NCI-H774 (cell line): ENCODE results near the gene SAP130.

Source experiments
- DNase-seq: peaks from one replicate; lab custom pipeline; 2025; lab: John Stamatoyannopoulos, UW

The SAP130 gene

DNA sequence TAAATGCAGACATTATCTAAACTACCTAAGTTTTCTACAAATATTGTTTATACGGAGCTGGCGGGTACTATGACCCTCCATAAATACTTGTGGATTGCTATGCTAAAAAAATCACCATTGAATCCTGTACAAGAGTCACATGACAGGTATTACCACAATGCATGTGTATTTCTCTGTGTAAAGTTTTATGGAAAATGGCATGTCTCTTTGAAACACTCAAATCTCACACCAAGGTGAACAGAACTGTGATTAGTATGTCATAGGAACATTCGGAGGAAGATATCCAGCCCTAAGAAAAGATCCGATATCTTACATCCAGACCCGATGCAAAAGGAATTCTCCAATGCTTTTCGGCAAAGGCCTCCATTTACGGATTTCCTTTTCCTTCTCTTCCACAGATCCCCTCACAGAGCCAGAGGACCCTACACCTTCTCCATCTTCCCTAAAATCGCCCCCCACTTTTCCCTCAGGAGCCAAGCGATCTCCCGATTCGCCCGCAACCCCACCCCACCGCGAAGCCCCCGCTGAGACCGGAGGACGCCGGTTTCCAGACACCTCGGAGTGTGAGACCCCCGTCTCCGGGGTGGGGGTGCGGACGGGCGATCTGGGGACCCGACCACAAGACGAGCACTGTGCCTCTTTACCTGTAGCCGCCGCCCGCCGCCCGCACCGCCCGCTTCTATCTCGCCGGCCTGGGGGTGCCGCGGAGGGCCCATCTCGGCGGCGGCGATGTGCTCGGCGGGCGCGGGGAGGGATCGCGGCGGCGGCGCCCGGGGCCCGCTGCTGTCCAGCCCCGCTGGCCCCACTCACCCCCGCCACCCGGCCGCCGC, 1.2 kb downstream of the SAP130 start:
- no peak for DNase-seq

DNA sequence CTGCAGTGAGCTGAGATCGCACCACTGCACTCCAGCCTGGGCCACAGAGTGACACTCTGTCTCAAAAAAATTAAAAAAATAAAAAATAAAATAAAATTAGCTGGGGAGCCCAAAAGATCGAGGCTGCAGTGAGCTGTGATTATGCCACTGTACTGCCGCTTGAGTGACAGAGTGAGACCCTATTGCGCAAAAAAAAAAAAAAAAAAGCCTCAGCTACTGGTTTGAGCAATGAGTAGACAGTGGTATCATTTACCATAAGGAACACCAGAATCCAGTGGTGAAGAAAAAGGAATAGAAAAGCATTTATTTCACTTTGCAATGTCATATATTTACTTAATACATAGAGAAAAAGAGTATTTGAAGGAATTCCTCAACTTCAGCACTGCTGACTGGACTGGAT, 3.0 kb downstream of the SAP130 start:
- no peak for DNase-seq

GRCh38 chr2:128017561-128017960, 10.3 kb downstream of the SAP130 start:
- no peak for DNase-seq

GRCh38 chr2:128016620-128017019, 11.2 kb downstream of the SAP130 start:
- DNase-seq: no peak

GRCh38 chr2:128012698-128013097, 15.2 kb downstream of the SAP130 start:
- DNase-seq: no peak

DNA sequence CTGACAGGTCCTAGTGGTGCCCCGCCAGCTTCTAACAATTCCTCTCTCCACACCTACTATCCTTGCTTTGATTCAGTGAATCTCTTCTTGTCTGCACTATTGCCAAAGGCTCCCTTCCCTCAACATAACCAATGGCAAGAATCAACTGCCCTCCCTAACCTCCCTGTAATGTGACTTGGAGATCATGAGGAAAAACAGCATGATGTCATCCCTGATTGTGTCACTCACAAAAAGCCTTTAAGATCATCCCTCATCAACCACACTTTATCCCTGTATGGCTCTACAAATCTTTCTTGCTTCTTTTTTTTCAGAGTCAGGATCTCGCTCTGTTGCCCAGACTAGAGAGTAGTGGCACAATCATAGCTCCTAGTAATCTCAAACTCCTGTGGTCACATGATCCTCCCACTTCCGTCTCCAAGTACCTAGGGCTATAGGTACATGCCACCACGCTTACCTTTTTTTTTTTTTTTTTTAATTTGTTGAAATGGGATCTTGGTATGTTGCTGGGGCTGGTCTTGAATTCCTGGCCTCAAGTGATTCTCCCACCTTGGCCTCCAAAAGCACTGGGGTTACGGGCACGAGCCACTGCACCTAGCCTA, 19.7 kb downstream of the SAP130 start:
- no peak for DNase-seq

- no peak for DNase-seq
Observed at GRCh38 chr2:128004509-128004908, 23.4 kb downstream of the SAP130 start.

- DNase-seq: no peak
Observed at GRCh38 chr2:128003463-128003862, 24.4 kb downstream of the SAP130 start.

- no peak for DNase-seq
Observed at GRCh38 chr2:127996160-127996559, 31.7 kb downstream of the SAP130 start.

GRCh38 chr2:127995725-127996124, 32.1 kb downstream of the SAP130 start:
- no peak for DNase-seq

- DNase-seq: no peak
Observed at GRCh38 chr2:127993659-127994058, 34.2 kb downstream of the SAP130 start.

DNA sequence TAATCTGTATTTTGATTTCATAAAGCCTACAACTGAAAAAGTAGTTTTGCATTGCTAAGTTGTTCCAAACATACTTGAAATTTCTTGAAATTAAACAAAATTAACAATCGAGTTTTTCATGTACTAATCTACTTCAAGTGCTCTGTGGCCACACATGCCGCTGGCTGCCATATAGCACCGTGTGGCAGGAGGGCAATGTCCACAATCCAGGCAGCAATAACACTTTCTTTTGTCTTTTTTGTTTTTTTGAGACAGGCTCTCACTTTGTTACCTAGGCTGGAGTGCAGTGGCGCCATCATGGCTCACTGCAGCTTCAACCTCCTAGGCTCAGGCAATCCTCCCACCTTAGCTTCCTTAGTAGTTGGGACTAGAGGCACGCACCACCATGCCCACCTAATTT, 36.1 kb downstream of the SAP130 start:
- DNase-seq: no peak

DNA sequence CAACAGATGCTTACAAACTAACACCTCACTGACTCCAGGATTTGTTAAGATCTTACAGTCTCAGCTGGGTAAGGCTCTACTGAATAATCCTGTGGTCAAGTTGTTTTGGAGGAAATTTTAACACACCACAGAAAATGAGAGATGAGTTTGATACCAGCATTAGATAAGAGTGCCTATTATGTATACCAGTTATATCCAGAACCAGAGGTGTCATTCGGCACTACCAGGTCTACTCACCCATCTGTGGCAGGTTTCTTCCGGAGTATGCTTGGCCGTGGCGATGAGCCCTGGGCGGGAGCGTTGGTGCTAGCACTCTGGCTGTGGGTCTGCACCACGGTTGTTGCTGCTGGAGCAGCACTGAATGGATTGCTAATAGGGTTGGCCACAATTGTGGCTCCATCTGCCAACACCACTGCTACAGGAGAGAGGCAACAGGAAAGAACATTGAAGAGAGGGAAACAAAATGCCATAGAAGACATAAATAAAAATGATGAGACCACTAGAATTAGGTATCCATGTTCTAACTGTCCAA, 41.2 kb downstream of the SAP130 start:
- no peak for DNase-seq

DNA sequence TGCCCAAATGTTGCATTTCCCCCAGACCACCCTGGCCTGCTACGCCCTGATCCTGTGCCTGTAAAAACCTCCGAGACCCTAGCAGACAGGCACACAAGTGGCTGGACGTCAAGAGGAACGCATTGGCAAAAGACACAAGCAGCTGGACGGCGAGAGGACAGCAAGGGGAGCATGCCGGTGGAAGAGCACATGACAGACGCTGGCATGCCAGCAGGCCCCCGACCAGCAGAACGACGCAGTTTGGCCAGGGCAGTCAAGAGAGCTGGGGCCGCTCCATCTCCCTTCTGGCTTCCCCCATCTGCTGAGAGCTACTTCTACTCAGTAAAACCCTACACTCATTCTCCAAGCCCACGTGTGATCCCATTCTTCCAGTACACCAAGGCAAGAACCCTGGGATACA, 42.1 kb downstream of the SAP130 start:
- no peak for DNase-seq

DNA sequence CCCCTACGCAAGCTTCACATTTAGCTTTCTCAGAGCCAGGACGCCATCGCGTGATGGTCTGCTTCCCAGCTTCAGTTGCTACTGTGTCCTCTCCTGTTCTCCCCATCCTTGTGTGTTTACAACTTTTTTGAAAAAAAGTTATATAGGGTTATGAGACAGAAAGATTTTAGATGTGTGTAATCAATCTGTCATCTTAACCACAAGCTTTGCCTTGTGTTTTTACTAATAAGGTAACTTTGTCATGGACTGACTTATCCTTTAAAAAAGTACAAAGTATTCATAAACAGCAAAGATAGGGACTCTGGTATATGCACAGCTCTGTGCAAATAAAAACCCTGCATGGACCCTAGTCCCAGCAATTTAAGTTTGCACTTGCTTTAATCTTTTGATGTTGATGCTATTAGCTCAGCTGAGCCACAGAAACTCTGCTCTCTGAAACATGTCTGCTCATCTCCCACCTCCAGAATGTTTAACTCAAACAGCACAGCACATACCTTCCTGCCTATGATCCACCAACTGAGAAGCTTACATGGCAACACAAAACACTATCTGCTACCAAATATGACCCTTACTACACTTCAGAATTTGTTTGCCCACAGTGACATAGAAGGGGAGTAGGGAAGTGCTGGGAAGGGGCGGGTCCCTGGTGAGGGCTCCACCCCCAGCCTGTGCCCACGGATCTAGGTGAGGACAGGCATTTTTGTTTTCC, 42.7 kb downstream of the SAP130 start:
- DNase-seq: no peak

DNA sequence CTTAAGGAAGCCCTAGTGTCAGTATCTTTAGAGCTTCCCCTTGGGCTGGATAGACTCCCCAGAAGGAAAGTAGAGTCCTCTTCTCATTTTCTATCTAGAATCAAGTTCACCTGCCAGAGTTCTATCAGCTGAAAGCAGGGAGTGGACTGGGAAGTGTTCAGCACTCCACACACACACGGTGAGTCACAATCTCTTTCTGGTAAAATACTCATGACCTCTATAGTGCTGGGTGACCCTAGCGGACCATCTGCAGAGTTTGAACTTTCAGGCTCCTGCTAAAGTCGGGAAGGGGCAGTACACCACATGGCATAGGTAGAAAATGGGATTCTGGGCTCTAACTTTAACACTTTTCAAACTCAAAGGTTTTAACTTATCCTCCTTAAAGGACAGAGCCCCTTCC, 43.3 kb downstream of the SAP130 start:
- no peak for DNase-seq

- DNase-seq: no peak
Observed at GRCh38 chr2:127969446-127969845, 58.4 kb downstream of the SAP130 start.

GRCh38 chr2:127968610-127969339, 59.1 kb downstream of the SAP130 start:
- no peak for DNase-seq

DNA sequence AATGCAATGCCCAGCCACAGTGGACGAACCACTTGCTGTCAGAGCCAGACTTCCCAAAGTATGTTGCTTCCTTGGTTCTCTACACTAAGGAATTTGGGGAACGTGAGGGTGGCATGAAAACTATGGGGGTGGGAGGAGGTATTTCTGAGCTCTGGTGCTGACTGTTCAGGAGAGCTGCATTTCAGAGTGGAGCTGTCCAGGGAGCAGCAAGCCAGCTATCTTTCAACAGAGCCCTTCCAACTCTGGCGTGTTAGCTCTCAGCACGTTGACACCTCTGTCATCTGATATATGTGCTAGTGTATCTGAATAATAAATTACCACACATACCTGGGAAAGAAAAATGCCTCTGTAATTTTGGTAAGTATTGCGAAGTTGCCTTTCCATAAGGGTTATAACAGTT, 66.1 kb downstream of the SAP130 start:
- no peak for DNase-seq

- no peak for DNase-seq
Observed at GRCh38 chr2:127957240-127957639, 70.6 kb downstream of the SAP130 start.

GRCh38 chr2:127954857-127955256, 73.0 kb downstream of the SAP130 start:
- DNase-seq: no peak

- no peak for DNase-seq
Observed at GRCh38 chr2:127953849-127954248, 74.0 kb downstream of the SAP130 start.
